ENCODE results near the gene CMPK1.

CMPK1 gene

DNA sequence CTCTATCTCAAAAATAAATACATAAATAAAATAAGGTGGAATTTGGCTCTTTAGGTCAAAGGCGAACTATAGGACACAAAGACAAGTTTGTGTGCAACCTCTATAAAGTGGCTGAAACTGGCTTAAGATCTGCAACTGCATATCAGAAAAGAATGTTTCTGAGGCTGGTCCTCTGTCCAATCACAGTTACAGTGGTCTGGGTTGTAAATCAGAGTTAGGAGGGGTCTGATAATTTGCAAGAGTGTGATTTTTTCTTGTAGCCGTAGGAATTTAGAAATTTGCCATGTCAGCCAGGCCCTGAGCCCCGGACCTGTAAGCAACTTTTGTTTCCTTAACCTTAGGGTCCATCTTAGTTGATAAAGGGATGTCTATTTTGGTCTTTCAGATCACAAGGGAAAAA lies 27.8 kb downstream of the CMPK1 start:
- Mint-ChIP-seq H3K27ac (no peak overlapping the region), H3K36me3 (ENCODE audit: low read depth) (no peaks in the 10 kb centered on the region), H3K4me1 (ENCODE audit: low read depth) (no peaks in the 10 kb centered on the region), H3K4me3 (no peak overlapping the region), H3K27me3 (no peaks in the 10 kb centered on the region), H3K9me3 (no peaks in the 10 kb centered on the region)
- intact Hi-C loops (cut with micrococcal nuclease), result no loop called here

DNA sequence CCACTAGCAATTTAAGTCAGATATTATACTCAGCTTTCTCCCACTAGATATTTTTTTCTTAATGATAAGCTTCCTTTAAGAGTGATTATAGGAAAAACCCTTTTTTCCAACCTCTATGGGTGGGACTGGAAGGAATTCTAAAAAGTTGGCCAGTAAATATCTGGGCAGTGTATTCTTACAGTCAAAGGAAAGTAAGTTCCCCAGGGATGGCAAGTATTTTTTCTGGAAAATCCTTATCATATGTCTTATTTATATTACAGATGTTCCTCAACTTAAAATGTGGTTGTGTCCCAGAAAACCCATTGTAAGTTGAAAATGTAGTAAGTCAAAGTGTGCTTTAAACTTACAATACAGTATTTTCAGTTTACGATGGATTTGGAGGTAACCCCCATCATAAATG lies 29.2 kb downstream of the CMPK1 start:
- Mint-ChIP-seq H3K36me3 (ENCODE audit: low read depth) (no peaks in the 10 kb centered on the region), H3K4me3 (no peak overlapping the region), H3K4me1 (ENCODE audit: low read depth) (no peaks in the 10 kb centered on the region), H3K27ac (no peak overlapping the region), H3K27me3 (no peaks in the 10 kb centered on the region), H3K9me3 (no peaks in the 10 kb centered on the region)
- intact Hi-C loops (cut with micrococcal nuclease), result no loop called here

DNA sequence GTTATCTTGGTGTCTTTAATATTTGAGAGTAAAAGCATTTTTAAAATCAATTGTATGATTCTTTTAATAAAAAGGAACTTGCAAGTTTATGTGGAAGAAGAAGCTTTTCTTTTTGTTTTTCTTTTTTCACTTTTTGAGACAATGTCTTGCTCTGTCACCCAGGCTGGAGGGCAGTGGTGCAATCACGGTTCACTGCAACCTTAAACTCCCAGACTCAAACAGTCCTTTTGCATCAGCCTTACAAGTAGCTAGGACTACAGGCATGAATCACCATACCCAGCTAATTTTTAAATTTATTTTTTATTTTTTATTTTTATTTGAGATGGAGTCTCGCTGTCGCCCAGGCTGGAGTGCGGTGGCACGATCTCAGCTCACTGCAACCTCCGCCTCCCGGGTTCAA lies 34.1 kb downstream of the CMPK1 start:
- Mint-ChIP-seq H3K4me3 (no peak overlapping the region), H3K9me3 (no peaks in the 10 kb centered on the region), H3K36me3 (ENCODE audit: low read depth) (peaks cover 46% of the 10 kb centered on the region), H3K27me3 (no peaks in the 10 kb centered on the region), H3K27ac (no peak overlapping the region), H3K4me1 (ENCODE audit: low read depth) (no peaks in the 10 kb centered on the region)
- intact Hi-C loops (cut with micrococcal nuclease), result no loop called here

DNA sequence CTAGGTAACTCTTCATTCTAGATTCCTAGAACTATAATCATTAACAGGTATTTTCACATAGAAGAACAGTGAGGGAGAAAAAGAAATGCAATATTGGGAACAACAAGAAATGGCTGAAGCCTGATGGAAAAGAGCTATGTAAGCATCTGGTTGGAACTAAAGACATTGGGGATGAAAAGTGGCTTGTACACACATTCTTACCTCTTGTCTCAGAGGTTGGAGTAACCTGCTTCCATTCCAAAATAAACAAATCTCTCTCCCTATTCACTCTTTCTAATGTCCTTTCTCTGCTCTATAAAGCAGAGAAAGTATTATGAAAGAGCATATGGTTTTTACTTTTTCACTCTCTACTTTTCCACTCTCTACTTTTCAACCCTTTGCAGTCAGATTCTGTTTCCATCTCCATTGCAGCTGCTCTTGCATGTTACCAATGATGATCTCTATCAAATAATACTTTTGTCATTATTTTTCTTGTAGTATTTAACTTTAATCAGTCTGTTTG lies 37.5 kb downstream of the CMPK1 start:
- no peaks in the 10 kb centered on the region for H3K9me3 Mint-ChIP-seq
- H3K36me3 Mint-ChIP-seq (ENCODE audit: low read depth), result peaks cover 80% of the 10 kb centered on the region
- intact Hi-C loops (cut with micrococcal nuclease), result no loop called here
- no peaks in the 10 kb centered on the region for H3K4me1 Mint-ChIP-seq (ENCODE audit: low read depth)
- H3K27ac Mint-ChIP-seq, result no peak overlapping the region
- no peak overlapping the region for H3K4me3 Mint-ChIP-seq
- no peaks in the 10 kb centered on the region for H3K27me3 Mint-ChIP-seq

DNA sequence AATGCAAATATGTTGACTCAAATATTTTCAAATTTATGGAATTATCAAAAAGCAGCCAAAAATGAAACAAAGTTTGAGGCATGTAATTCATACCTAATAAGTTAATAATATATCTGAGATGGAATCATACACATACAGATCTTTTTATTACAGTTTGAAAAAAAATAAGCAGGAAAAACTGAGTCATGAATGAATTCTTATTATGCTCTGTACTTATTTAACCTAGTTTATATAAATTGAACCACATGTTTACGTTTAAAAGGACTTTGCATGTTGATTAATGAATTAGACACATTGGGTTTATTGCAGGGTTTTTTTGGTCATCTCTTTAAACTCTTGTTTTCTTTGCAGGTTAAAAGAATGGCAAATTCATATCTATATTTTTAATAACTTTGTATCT lies 40.9 kb downstream of the CMPK1 start:
- H3K9me3 Mint-ChIP-seq, result no peaks in the 10 kb centered on the region
- intact Hi-C loops (cut with micrococcal nuclease), result no loop called here
- peaks cover 79% of the 10 kb centered on the region for H3K36me3 Mint-ChIP-seq (ENCODE audit: low read depth)
- no peak overlapping the region for H3K4me3 Mint-ChIP-seq
- H3K27ac Mint-ChIP-seq, result no peak overlapping the region
- no peaks in the 10 kb centered on the region for H3K4me1 Mint-ChIP-seq (ENCODE audit: low read depth)
- H3K27me3 Mint-ChIP-seq, result no peaks in the 10 kb centered on the region

DNA sequence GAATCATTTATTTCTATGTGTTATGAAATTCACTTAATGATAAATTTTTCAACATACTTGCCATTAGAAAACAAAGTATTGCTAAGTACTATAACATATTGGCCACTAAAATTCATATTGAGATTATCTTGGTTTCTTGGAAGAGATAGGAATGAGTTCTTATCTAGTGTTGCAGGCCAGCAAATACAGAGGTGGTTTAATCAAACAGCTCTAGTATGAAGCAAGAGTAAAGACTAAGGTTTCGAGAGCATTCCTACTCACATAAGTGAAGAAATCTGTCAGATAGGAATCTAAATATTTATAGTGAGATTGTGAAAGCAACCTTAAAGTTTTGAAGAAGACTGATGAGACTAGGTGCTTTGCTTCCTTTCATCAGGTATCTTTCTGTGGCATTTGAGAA lies 44.6 kb downstream of the CMPK1 start:
- no peaks in the 10 kb centered on the region for H3K27me3 Mint-ChIP-seq
- intact Hi-C loops (cut with micrococcal nuclease), result no loop called here
- H3K27ac Mint-ChIP-seq, result no peak overlapping the region
- peaks cover 73% of the 10 kb centered on the region for H3K36me3 Mint-ChIP-seq (ENCODE audit: low read depth)
- no peak overlapping the region for H3K4me3 Mint-ChIP-seq
- H3K4me1 Mint-ChIP-seq (ENCODE audit: low read depth), result no peaks in the 10 kb centered on the region
- H3K9me3 Mint-ChIP-seq, result no peaks in the 10 kb centered on the region

DNA sequence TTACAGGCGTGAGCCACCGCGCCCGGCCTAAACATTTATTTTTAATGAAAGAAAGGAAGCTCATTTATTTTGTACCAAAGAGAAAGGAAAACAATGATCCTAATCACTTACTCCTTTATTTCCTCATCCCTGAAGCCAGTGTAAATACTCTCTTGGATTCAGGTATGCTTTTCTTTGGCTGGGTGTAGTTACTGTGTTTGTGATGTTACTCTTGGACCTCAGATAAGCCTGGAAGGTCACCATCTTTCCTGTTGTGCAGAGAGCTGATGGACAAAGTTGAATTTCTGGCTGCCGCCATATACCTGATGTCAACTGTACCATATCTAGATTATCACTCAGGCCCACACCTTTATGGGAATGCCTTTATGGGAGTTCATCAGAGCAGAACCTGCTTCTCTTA lies 47.1 kb downstream of the CMPK1 start:
- intact Hi-C loops (cut with micrococcal nuclease), result no loop called here
- no peaks in the 10 kb centered on the region for H3K4me1 Mint-ChIP-seq (ENCODE audit: low read depth)
- no peak overlapping the region for H3K4me3 Mint-ChIP-seq
- H3K27ac Mint-ChIP-seq, result no peak overlapping the region
- no peaks in the 10 kb centered on the region for H3K27me3 Mint-ChIP-seq
- no peaks in the 10 kb centered on the region for H3K9me3 Mint-ChIP-seq
- H3K36me3 Mint-ChIP-seq (ENCODE audit: low read depth), result peaks cover 53% of the 10 kb centered on the region

DNA sequence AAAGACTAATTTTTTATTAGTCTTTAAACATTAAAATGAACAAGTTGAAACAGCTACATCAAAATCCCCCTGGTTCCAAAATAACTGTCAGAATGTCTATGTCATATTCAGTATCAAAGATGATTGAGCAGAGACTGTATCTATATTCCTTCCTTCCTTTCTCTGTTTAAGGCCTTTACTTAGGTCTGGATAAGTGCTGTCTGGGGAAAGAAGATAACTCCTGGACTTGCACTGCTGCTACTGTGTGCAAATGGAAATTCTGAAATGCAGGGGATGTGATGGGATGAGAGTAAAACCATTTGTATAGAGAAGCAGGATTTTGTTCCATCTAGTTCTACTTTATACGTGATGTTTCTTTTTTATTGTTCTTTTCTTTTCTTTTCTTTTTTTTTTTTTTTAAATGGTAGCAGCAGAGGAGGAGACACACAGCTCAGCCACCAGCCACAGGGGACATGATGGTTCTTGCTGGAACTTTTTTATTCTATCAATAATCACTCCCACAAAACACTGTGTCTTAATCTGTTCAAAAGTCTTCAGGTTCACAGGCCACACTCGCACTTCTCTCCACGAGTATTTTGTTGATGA lies 48.9 kb downstream of the CMPK1 start:
- Mint-ChIP-seq H3K27me3 (peaks cover 6% of the 10 kb centered on the region), H3K9me3 (no peaks in the 10 kb centered on the region), H3K27ac (no peak overlapping the region), H3K4me3 (no peak overlapping the region), H3K36me3 (ENCODE audit: low read depth) (peaks cover 45% of the 10 kb centered on the region), H3K4me1 (ENCODE audit: low read depth) (no peaks in the 10 kb centered on the region)
- intact Hi-C loops (cut with micrococcal nuclease), result no loop called here

DNA sequence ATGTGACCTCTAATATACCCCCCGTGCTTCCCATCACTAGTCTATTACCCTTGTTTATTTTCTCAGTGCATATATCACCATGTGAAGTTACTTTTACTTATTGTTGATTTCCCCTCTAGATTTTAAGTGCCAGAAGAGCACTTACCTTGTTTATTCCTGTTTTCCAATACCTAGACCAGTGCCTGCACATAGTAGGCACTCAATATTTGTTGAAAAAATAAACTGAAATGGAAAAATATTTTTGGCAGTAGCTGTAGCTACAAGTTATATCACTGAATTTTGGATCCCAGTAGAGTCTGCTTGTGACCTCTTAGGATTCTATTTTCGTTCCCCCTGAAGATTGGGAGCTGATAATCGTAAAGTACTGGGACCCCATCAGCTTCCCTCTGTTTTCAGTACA lies 50.5 kb downstream of the CMPK1 start:
- intact Hi-C loops (cut with micrococcal nuclease), result no loop called here
- peaks cover 40% of the 10 kb centered on the region for H3K36me3 Mint-ChIP-seq (ENCODE audit: low read depth)
- H3K4me1 Mint-ChIP-seq (ENCODE audit: low read depth), result no peaks in the 10 kb centered on the region
- H3K4me3 Mint-ChIP-seq, result no peak overlapping the region
- H3K27me3 Mint-ChIP-seq, result peaks cover 17% of the 10 kb centered on the region
- H3K27ac Mint-ChIP-seq, result no peak overlapping the region
- no peaks in the 10 kb centered on the region for H3K9me3 Mint-ChIP-seq

DNA sequence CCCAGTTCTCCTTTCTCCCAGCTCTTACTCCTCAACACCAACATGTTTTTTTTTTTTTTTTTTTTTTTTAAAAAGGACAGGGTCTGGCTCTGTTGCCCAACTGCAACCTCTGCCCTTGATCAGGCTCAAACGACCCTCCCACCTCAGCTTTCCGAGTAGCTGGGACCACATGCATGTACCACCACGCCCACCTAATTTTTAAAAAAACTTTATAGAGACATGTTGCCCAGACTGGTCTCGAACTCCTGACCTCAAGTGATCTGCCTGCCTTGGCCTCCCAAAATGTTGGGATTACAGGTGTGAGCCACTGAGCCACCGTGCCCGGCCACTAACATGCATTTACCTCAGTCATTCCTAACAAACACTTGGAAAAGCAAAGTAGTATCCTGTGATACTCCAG lies 51.4 kb downstream of the CMPK1 start:
- Mint-ChIP-seq H3K9me3 (no peaks in the 10 kb centered on the region), H3K36me3 (ENCODE audit: low read depth) (peaks cover 30% of the 10 kb centered on the region), H3K27ac (no peak overlapping the region), H3K27me3 (peaks cover 23% of the 10 kb centered on the region), H3K4me1 (ENCODE audit: low read depth) (no peaks in the 10 kb centered on the region), H3K4me3 (no peak overlapping the region)
- intact Hi-C loops (cut with micrococcal nuclease), result loop anchor here (5.0 kb wide), 1 partner anchor 52 kb away; the partner anchor contains the start of gene FOXD2

DNA sequence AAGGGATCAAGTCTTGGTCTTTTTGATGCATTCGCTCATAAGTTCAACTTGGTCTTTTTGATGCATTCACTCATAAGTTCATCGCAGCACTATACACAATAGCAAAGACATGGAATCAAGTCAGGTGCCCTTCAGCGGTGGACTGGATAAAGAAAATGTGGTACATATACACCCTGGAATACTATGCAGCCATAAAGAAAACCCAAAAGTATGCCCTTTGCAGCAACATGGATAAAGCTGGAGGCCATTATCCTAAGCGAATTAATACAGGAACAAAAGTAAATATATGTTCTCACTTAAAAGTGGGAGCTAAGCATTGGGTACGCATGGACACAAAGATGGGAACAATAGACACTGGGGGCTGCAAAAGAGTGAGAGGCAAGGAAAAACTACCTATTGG lies 52.7 kb downstream of the CMPK1 start:
- H3K4me3 Mint-ChIP-seq, result no peak overlapping the region
- no peaks in the 10 kb centered on the region for H3K9me3 Mint-ChIP-seq
- H3K27ac Mint-ChIP-seq, result no peak overlapping the region
- intact Hi-C loops (cut with micrococcal nuclease), result loop anchor here (5.0 kb wide), 1 partner anchor 51 kb away; the partner anchor contains the start of gene FOXD2
- peaks cover 19% of the 10 kb centered on the region for H3K36me3 Mint-ChIP-seq (ENCODE audit: low read depth)
- H3K4me1 Mint-ChIP-seq (ENCODE audit: low read depth), result peaks cover 7% of the 10 kb centered on the region
- peaks cover 26% of the 10 kb centered on the region for H3K27me3 Mint-ChIP-seq

DNA sequence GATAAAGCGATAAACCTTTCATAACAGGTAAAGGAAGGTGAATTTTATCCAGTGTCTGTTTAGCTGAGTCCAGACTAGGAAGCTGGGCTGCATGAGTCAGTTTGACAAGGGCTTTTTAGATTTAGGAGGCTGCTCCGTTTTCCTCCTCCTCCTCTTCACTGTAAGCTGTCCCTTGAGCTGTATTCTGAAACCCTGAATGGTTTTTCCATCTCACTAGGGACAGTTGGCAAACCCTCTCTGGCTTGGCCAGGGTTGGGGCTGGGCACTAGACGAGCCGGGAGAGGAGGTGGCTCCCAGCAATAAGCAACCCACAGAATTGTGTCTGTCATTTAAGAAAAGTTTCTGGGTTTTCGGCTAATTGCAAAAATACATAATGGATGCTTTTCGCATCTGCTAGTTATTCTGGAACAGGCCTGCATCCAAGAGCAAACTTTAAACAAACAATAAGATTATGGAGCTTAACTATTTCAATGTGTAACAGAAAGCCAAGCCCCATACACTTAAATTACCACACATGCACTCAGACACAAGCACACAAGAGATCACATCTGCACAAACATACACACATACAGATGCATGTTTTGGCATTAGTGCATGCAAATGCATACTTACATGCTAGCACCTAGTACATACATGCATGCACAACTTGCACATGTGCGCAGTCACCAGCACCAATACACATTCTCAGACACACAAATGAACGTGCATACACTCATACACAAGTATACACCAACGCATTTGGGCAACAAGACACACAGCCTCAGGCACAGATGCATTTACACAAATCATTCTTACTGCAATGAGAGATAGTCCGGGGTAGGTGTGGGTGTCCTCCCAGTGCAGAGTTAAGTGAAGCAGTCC lies 54.7 kb downstream of the CMPK1 start:
- Mint-ChIP-seq H3K4me1 (ENCODE audit: low read depth) (peaks cover 8% of the 10 kb centered on the region), H3K9me3 (no peaks in the 10 kb centered on the region), H3K27ac (no peak overlapping the region), H3K27me3 (peaks cover 40% of the 10 kb centered on the region), H3K36me3 (ENCODE audit: low read depth) (peaks cover 5% of the 10 kb centered on the region), H3K4me3 (no peak overlapping the region)
- intact Hi-C loops (cut with micrococcal nuclease), result loop anchor here (1.0 to 5.0 kb wide), 4 partner anchors 36 to 338 kb away; partner anchors contain the start of gene FOXD2

DNA sequence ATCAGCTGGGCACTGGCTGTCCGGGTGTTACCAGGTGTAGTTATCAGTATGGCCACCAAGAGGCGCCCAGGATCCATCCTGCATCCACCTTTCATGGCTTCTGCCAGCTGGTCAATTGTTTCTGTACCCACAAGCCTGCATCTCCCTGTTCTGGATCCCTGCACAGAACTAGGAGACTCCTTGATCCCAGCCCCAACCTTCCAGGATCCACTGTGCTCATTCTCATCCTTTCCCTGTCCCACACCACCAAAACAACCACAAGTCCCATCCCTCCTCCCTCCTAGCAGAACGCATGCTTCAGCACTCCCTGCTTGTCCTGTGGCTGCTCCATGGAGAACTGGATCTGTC lies 55.3 kb downstream of the CMPK1 start:
- peaks cover 46% of the 10 kb centered on the region for H3K27me3 Mint-ChIP-seq
- H3K36me3 Mint-ChIP-seq (ENCODE audit: low read depth), result no peaks in the 10 kb centered on the region
- intact Hi-C loops (cut with micrococcal nuclease), result loop anchor here (1.0 to 5.0 kb wide), 4 partner anchors 35 to 337 kb away; partner anchors contain the start of gene FOXD2
- H3K27ac Mint-ChIP-seq, result no peak overlapping the region
- H3K4me1 Mint-ChIP-seq (ENCODE audit: low read depth), result peaks cover 8% of the 10 kb centered on the region
- no peaks in the 10 kb centered on the region for H3K9me3 Mint-ChIP-seq
- no peak overlapping the region for H3K4me3 Mint-ChIP-seq

DNA sequence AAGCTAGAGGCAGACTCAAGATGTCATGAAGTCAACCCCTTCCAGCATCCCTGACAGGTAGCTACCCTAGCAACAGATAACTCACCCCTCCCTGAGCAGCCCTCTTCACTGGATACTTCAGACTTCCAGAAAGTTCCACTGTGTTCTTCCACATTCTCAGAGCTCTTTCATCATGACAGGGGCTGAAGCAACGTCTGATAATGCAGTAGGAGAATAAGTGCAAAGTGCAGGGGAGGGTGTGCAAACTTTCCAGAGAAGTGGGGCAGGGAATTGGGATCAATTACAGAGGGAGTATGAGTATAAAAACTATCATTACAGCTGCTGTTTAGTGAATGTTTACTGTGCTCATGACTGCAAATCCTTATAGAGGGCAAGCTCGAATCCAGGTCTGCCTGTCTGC lies 56.1 kb downstream of the CMPK1 start:
- Mint-ChIP-seq H3K4me3 (no peak overlapping the region), H3K27ac (no peak overlapping the region), H3K9me3 (no peaks in the 10 kb centered on the region), H3K36me3 (ENCODE audit: low read depth) (no peaks in the 10 kb centered on the region), H3K27me3 (peaks cover 49% of the 10 kb centered on the region), H3K4me1 (ENCODE audit: low read depth) (peaks cover 8% of the 10 kb centered on the region)
- intact Hi-C loops (cut with micrococcal nuclease), result loop anchor here (2.0 to 5.0 kb wide), 2 partner anchors 19 to 48 kb away; partner anchors contain the start of gene FOXD2
